ENCODE measurements around the gene CIT.

The CIT gene

GRCh38 chr12:119797090-119797489 lies 80.0 kb downstream of the CIT start:
- DNase-seq = no peak

DNA sequence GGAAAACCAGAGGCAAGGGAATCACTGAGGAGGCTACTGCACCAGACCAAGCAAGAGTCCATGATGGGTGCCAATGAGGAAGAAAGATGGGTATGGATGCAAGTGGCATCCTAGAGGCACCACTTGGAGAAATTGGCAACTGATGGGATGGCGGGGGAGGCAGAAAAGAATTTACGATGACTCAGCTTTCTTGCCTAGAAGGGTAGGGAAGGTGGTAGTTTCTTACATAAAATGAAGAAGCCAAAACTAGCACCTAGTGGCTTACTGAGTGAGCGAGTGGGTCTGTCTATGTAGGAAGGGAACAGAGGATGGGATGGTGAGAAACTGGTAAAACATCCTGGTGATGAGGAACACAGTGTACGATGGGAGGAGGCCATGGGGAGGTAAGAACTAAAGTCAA lies 80.8 kb downstream of the CIT start:
- no peak for DNase-seq

DNA sequence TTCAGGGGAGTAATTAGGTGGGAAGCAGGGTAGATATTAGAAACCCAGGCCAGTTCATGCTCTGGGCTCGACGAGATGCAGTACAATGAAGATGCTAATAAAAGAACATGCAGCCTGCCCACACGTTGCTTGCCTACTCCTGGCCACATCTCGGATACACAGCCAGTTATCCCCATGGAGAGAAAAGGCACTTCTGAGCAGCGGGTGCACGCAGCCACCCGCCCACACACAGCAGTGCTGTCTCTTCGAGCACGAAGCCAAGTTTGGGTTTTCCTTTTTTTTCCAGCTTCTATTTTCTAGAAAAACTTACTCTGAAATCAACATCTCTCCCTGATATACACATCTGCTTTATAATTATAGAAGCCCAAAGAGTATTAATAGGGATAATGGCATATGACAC lies 85.7 kb downstream of the CIT start:
- DNase-seq = no peak

DNA sequence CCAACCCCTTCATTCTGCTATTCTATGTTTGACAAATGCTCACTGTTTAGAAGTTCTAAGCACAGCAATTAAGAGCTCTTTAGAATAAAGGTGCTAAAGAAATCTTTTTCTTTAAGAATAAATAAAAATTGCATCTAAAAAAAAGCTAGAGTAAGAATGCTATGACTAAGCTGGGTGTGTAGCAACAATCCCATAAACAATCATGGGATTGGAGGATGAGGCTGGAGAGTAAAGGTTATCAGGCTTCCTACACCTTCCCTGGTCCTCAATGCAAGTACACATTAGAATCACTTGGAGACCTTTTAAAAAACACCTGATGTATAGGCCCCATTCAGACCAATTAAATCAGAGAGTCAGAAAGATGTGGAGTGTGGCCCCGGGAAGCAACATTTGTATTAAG lies 88.3 kb downstream of the CIT start:
- DNase-seq = no peak

DNA sequence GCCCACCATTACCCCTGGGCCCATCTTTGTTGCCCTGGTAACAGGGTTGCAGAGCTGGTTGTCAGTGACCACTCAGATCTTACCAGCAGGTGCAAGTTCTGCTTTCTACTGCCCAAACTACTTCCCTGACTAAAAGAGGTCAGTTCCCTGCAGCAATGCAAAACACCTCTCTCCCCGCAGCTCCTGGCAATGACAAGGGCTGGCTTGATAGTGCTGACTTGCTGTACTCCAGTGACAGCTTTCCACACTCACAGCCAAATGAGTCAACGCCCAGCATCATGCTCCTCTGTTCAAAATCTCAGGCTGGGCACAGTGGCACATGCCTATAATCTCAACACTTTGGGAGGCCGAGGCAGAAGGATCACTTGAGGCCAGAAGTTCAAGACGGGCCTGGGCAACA lies 90.6 kb downstream of the CIT start:
- DNase-seq = no peak

- DNase-seq = no peak
Observed at GRCh38 chr12:119784673-119785072, 92.4 kb downstream of the CIT start.

GRCh38 chr12:119783787-119784186 lies 93.3 kb downstream of the CIT start:
- DNase-seq = no peak

- DNase-seq = no peak
Observed at GRCh38 chr12:119781804-119782203, 95.3 kb downstream of the CIT start.

GRCh38 chr12:119780786-119781434 lies 96.2 kb downstream of the CIT start:
- no peak for DNase-seq

DNA sequence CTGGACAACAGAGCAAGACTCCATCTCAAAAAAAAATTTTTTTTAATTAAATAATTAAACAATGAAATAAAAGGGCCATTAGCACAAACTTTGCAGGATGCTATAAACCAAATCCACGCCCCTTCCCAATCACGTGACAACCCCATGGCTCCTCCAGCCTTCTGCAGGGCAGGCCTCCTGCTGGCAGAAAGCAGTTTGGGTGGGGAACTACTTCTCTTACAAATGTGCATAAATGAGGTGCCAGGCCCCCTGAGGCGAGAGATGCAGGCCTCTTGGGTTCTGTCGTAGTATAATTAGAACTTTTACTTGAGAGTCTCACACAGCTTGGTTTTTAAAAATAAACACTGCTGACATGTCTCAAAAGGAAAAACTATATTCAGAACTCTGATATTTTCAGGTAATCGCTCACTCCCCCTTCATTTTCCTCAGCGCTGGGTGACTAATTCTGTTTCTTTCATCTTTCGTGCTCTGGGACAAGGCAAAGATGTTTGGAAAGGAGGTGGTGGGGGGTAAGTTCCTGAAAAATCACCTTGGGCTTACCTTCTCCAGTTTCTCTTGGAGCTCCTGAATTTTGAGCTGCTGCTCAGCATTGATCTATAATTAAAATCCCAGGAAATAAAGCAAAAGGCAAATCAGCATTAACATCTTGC lies 101.7 kb downstream of the CIT start:
- DNase-seq = no peak

GRCh38 chr12:119772431-119772830 lies 104.7 kb downstream of the CIT start:
- DNase-seq = no peak

DNA sequence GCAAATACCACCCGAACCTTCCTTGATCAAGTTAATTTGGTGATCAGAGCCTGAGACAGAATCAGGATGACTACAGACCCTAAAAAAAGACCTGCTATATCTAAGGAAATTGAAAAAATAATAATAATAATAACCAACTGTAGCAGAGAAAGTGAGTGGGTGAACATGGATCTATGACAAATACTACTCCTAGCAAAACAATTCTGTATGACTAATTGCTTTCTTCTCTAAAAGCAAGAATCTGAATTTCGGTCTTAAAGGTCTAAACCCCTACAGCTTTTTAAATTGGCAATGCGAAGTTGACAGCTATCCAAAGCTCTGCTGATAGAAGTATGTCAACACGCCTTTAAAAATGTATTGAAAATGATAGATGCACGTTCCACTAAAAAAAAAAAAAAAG lies 107.0 kb downstream of the CIT start:
- no peak for DNase-seq

DNA sequence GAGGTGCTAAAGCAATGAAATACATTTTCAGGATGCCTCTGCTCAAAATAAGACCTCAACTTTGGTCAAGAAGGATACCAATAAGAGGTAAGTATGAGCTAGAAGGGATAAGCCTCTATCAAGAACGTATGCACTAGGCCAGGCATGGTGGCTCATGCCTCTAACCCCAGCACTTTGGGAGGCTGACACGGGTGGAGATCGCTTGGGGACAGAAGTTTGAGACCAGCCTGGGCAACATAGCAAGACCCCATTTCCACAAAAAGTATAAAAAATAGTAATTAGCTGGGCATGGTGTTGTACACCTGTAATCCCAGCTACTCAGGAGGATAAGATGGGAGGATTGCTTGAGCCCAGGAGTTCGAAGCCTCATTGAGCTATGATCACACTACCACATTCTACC lies 114.5 kb downstream of the CIT start:
- DNase-seq = no peak

GRCh38 chr12:119758722-119759121 lies 118.4 kb downstream of the CIT start:
- DNase-seq = no peak

DNA sequence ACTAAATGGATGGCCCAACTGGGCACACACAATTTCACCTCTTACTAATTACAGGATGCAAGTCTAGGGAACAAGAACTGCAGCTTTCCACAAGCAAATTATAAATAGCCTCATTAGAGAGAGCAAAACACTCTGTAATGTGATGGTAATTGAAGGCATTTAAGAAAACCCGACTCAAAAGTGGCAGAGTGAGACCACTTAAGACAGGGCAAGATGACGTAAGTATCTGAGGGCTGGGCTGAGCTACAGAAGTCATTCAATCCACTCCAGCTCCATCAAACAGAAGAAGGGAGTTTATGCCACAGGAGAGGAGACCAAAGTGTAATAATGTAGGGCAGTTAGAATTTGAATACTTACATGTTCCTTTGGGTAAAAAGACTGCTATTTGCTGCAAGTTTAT lies 118.9 kb downstream of the CIT start:
- no peak for DNase-seq

DNA sequence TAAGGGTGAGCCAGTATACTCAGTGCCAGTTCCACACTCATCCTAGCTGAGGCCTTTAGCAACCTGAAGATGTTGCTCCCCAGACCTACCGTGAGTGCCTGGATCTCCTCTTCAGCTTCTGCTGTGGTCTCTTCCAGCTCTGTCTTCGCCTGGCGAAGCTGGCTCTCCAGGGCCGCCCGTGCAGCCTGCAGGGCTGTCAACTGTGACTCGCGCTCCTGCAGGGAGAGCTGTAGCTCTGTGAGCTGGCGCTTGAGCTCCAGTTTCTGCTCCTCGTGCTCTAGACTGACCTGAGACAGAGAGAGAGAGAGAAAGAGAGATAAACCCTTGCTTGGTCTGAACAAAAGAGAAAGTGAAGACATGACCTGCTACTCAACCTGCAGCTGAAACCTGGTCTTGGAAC lies 125.2 kb downstream of the CIT start:
- DNase-seq = no peak

- DNase-seq = no peak
Observed at GRCh38 chr12:119749666-119750065, 127.5 kb downstream of the CIT start.

- DNase-seq = no peak
Observed at GRCh38 chr12:119748497-119748896, 128.6 kb downstream of the CIT start.

- no peak for DNase-seq
Observed at GRCh38 chr12:119746169-119746568, 131.0 kb downstream of the CIT start.

DNA sequence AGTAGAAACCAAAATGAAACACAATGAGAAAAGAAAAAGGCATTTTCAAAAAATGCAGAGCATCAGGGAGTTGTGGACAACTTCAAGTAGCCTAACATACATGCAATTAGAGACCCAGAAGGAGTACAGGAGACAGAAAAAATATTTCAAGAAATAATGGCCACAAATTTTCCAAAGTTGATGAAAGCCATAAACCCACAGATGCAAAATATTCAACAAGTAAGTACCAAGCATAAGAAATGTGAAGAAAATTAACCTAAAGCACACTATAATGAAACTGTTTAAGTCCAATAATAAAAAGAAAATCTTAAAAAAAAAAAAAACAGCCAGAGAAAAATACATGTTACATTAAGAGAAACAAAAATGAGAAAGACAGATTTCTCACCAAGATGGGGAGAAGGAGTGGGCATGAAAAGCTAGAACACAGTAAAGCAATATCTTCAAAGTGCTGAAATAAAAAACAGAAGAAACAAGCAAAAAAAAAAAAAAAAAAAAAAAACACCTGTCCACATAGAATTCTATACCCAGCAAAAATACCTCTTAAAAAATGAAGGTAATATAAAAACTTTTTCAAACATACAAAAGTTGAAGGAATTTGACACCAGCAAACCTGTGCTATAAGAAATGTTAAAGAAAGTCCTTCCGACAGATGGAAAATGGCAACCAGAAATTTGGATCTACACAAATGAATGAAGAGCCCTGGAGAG lies 132.1 kb downstream of the CIT start:
- DNase-seq = no peak

DNA sequence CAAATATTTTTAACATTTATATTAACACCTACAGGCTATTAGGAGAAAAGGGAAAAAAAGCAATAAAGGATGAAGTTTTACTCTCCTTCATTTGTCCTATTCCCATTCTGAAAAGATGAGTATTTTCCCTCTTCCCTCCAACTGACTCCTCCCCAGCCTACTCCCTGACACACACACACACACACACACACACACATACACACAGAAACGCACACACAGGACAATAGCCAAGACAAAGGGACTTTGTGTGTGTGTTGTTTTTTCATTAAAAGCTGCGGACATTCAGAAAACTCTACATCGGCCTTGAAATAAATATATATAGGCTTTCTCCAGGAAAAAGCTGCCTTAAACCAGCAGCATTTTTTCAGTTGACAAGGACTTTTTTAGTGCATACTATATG lies 134.4 kb downstream of the CIT start:
- no peak for DNase-seq

DNA sequence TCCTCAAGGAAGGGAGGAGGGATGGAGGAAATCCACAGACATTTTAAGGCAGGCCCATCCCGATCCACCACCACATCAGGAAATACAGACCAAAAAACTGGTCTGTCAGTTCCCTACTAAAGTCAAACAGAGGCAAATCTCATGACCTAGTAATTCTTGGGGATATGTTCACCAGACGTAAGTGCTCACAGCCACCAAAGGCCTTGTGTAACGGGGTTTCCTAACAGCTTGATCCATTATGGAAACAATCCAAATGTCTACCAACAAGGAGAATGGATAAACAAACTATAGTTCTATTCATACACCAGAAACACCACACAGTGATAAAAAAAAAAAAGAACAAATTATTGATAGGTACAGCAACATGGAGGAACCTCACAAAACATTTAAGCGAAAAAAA lies 136.3 kb downstream of the CIT start:
- DNase-seq = no peak

DNA sequence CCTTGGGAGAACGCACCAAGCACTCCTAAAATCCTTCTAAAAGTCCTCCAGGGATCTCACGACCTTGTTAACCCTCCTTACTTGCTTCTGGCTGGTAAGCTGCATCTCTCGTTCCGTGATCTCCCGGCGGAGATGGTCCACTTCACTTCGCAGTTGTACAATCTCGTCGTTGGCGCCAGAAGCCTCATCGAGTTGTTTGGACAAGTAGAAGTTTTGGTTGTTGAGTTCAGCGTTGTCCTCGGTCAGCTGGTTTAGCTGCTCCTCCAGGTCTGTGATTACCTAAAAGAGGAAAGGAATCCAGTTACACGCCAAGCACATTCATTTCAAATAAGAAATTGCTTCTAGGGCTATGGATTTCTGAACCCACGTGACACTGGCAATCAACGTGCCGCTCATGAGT lies 142.0 kb downstream of the CIT start:
- no peak for DNase-seq

DNA sequence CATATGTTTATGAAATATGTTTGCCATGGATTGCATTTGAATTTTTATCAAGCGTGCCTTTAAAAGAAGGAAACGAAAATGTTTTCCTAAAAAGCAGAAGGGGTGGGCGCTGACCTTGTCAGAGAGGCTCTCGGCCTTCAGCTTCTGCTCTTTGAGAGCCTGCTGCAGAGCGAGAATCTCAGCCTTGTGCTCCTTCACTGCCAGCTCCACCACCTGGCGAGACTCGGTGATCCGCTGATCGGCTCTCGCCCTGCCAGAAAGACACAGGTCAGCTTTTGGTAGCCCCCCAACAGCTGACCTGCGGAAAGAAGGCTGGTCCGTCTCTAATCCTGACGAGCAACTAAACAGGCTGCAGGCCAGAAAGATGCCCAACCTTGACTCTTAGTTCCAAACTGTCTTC lies 146.7 kb downstream of the CIT start:
- DNase-seq = no peak

DNA sequence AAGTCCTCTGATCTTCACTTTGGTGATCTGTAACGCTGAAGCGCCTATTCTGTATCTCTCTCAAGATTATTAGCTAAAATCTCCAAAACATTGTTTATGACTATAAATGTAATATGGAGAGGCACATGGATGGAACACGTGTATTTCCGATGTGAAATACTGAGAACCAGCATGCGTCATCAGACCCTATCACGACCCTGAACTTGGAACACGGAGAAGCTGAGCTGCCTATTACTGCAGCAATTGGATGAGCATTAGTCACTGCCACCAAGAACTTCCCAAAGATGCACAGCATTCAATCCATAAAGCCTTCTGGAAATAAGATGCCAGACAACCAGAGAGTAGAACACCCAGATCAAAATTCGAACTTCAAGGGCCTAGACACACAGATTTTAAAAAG lies 147.2 kb downstream of the CIT start:
- no peak for DNase-seq

Data from left hindlimb (tissue), 1 donor.